ENCODE results near the gene STIMATE.

Gene STIMATE

DNA sequence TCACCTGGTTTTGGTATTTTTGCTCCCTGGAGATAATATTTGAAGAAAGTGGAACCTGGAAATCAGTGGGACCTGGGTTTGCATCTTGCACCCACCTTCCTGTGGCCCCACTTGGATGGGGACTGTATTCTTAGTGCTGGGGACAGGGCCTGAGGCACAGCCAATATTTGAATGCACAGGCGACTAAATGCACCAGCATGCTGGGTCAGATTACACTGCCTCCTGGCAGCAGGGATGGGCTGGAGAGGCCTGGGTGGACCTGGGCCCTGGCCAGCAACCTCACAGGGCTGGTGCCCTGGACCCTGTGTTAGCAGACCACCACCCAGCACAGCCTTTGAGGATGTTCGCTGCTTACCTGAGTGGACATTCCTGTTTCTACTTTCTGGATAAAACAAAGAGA lies 77.4 kb downstream of the STIMATE start:
- no peak for DNase-seq

GRCh38 chr3:52817860-52818259 lies 79.5 kb downstream of the STIMATE start:
- no peak for DNase-seq

DNA sequence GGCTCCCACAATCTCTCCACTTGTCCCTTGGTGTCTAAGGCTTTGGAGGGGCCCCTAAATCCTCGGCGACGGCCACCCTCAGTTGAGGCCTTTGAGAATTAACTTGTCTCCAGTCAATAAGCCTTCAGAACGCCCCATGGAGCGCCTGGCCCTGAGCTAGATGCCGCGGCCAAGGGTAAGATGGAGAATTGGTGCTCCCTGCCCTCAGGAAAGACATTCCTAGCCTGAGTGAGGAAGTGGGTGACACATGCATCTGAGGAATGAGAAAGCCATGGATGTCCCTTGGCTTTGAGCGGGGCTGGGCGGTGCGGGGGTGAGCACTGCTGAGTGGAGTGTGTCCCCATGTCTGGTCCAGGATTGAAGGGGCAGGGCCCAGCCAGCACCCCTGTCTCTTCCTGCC lies 80.1 kb downstream of the STIMATE start:
- no peak for DNase-seq

DNA sequence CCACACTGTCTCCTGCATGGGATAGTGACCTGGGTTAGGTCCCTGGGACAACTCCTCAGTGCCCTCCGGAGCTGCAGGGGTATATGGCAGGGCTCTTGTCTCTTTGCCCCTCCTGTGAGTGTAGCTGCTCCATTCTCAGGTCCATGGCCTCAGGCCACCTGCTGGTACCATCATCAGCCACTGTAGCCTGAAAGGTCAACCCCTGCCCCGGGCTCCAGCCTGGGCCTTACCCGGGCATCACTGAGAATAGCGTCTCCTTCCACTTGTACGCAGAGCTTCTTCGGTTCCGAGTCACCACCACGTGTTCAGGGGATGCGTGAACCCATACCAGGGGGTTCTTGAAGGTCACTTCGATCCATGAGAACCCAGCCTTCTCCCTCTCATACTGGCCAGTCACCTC lies 80.7 kb downstream of the STIMATE start:
- DNase-seq = no peak

GRCh38 chr3:52816199-52816598 lies 81.1 kb downstream of the STIMATE start:
- DNase-seq = no peak

GRCh38 chr3:52813810-52814209 lies 83.5 kb downstream of the STIMATE start:
- DNase-seq = no peak

DNA sequence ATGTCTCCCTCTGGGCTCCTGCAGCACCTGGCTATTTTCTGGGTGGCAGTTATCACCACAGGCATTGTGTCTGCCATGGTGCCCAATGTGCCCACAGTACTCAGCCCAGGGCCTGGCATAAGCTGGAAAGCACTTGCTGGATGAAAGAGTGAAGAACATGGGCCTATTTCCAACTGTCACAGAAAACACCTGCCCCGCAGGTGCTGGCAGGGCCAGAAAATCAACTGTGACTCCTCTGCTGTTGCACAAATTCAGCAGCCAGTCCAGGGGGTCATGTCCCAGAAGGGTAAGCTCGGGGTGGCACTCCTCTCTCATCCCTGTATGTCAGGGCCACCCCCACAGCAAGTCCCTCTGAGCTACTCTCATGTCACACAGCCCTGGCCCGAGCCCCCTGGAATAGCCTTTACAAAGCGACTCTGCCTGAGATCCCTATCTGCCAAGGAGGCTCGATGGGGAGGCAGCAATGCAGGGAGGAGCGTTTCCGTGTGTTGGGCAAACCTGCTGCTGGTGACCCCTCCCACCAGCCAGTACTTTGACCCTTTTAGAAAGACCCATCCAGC lies 85.8 kb downstream of the STIMATE start:
- DNase-seq = no peak

DNA sequence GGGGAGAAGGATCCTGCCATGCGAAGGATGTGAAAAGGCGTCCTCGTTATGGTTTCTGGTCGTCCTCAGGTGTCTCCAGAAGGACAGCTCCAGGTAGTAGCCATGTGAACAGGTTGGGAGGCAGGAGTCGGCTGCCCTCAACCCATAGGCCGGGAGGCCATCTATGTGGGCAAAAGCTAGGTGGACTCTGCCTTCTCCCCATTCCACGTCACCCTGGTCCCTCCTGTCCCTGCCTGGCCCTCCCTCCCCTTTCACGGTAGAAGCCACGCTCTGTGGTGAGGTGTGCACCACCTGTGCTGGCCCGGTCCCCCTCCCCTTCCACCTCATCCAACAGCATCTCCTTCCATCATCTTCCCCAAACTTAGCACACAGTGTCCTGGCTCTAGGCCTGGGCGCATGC lies 86.4 kb downstream of the STIMATE start:
- DNase-seq = no peak

DNA sequence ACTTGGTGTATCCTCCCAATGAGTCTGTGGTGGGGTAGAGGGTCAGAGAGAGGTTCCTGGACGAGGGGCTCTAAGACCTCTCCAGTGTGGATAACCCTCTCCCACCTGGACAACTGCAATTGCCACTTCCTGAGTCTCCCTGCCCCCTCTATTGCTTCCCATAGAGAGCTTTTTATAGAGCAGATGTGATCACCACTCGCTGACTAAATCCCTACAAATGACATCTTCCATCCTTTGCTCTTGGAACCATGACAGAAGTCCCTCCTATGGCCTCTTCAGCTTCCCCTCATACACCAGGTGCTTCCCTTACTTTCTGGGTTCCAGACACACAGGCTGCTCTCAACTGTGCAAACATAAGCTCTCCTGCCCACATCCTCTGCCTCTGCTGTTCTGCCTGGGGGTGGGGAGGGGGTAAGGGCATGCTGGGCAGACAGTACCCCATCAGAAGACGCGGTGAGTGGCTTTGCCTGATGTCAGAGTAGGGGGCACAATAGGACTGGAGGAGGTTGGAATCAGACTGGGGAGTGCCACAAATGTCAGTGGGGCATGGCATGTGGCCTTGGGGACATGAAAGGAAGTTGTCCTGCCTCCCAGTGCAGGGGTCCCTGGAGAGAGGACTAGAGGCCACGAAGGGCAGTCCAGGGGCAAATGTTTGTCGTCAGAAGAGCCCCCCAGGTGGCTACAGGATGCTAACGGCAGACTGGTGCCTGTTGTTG lies 87.5 kb downstream of the STIMATE start:
- no peak for DNase-seq

DNA sequence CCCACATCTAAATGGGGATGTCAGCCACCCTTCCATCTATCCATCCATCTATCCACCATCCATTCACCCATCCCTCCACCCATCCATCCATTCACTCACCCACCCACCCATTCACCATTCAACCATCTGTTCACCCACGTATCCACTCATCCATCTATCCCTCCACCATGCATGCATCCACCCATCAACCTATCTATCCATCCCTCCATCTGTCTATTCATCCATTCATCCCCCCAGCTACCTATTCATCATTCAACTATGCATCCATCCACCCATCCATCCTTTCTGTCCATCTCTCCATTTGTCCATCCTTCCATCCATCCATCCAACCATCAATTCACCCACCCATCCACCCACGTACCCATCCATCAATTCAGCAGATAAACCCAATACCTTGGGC lies 88.2 kb downstream of the STIMATE start:
- no peak for DNase-seq

GRCh38 chr3:52805270-52806039 lies 91.9 kb downstream of the STIMATE start:
- no peak for DNase-seq

DNA sequence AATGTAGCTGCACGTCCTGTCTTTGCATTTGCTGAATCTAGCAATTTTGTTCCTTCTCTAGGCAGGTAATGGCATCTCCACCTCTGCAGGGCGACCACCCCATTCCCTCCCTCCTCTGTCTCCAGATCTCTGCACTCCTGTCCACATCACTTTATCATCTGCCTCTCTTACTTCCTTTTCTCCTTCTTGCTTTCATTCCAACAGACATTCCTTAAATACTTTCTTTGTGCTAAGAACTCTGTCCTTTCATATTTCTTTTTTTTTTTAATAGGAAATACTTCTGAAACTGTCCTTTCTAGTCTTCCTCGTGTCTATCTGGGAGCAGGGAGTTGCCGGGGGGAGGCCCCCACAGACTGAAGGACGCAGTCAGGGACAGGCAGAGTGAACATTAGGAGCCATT lies 95.5 kb downstream of the STIMATE start:
- DNase-seq = no peak

- no peak for DNase-seq
These were observed 97.3 kb downstream of the STIMATE start for GRCh38 chr3:52800079-52800478.

DNA sequence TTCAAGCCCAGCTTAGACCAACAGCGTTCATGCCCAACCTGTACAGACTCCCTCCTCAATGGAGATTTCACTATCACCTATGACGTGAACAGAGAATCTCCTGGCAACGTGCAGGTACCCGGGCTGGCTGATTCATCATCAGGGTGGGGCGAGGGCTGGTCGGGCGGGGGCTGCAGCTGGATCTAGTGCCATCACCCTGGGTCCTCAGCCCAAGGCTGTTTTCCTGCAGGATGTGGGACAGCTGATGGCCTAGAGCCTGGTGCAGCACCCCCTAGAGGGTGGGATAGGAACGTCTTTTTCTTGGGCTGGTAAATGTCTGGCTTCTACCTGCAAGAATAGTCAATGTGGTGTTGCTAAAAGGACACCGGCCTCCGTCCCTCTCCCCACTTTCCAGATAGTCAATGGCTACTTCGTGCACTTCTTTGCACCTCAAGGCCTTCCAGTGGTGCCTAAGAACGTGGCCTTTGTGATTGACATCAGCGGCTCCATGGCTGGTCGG lies 98.3 kb downstream of the STIMATE start:
- peak in 11 of 56 donors; percentile 5 to 39 (median 18) for DNase-seq

DNA sequence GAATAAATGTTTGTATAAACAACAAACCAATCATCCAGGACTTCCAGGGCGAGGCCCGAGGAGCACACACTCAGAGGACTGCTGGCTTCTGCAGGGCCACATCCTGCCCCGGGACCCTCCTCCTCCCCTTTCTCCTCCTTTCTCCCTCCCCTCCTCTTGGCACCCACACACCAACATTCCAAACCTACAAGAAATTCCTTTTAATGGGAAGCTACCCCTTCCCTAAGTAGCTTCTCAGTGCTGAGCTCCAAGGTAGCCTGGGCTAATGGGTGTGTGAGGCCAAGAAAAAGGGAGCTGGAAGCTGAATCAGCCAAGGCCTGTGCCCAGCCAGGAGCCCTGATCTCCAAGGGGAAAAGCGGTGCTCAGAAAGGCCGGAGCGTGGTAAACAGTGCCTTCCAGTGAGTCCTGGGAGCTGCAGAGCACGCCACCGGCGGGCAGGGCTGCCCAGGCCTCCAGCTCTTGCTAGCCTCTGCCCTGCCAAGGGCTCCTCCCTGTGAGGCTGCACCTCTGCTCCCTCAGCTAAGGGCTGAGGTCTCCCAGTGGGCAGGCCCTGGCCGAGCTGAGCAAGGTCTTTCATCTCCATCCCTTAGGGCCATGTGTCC lies 98.9 kb downstream of the STIMATE start:
- DNase-seq = peak in 1 of 56 donors; percentile 20

- no peak for DNase-seq
These were observed 100.9 kb downstream of the STIMATE start for GRCh38 chr3:52796411-52796810.

DNA sequence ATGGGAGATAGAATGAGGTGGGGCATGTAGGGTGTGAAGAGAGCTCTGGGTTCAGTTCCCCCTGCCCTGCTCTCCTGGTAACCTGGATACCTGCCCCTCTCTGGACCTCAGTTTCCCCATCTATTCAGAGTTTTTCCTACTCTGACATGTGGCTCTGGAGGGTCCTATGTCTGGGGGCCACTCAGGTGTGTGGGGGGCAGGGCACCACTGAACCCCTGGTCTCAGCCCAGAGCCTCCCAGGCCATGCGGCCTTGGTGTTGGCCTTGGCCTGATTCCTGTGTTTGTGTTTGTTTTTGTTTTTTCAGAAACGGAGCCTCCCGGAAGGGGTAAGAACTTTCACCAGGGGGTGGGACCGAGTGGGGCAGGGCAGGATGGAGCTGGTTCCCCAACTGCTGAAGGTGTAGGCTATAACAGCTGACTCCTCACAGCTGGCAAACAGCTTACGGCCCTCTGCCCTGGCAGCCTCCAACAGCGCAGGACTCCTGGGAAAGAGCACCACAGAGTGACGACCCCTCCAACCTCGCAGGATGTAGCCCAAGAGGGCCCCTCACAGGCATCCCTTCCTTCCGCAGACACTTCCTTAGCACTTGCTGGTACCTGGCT lies 101.9 kb downstream of the STIMATE start:
- no peak for DNase-seq

DNA sequence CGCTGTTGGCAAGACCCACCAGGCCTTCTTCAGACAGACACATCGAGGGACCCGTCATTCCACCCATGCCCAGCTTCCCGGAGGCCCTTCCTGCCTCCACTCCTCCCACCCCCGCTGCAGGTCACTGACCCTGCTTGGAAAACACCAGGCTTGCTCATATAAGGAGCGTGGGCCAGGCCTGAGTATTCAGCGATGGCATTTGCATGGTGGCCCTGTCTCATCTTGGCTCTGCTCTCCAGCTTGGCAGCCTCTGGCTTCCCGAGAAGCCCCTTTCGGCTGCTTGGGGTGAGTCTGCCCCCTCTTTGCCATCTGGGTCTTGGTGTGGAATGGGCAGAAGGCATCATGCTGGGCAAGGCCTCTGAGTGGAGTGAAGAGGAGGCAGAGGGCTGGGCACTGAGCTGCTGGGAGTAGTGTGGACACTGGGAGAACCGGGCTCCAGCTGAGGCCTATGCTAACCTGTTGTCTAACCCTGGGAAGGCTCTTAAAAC lies 102.7 kb downstream of the STIMATE start, which contains the start of gene ITIH3:
ITIH3 (plus strand) TSS at position 185 of the 488 bp plus-strand sequence; CDS start at position 193, 8 bp downstream.
- DNase-seq = no peak

DNA sequence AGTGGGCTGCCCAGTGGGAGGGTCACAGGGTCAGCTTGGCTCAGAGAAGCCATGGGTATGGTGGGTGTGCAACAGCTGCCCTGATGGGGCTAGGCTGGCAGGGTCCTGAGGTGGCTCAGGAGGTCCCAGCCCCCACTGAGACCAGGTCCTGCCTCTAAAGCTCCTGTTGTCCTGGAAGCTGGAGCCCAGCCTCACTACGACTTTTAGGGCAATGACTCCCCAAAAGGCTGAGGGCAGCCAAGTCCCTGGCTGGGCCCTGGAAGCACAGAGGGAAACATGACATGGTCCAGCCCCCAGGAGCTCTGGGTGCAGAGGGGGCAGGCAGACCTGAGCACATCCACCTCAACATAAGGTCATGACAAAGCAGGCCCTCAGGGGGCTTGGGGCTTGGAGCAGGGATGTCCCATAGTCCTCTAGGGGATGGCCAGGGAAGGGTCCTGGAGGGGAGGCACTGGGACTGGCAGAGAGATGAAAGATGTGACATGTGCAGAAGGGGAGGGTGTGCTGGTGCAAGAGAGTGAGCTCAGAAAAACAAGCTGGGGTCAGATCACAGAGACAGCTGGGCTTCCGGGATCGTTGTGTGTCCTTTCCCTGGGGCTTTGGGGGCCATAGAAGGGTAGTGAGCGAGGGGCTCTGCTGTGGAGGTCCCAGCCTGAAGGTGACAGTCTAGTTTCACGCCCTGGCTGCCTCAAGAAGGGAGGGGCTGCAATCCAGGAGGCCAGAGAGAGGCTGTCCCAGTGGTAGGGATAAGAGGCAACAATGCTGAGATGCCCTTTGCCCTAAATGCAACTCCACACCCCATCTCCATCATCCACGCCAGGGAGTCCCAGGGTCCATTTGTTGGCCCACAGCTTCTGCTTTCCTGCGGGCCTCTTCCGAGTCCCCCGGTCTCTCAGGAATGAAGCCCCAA lies 103.4 kb downstream of the STIMATE start:
- no peak for DNase-seq
